ENCODE measurements around the gene INHBE.

DNA sequence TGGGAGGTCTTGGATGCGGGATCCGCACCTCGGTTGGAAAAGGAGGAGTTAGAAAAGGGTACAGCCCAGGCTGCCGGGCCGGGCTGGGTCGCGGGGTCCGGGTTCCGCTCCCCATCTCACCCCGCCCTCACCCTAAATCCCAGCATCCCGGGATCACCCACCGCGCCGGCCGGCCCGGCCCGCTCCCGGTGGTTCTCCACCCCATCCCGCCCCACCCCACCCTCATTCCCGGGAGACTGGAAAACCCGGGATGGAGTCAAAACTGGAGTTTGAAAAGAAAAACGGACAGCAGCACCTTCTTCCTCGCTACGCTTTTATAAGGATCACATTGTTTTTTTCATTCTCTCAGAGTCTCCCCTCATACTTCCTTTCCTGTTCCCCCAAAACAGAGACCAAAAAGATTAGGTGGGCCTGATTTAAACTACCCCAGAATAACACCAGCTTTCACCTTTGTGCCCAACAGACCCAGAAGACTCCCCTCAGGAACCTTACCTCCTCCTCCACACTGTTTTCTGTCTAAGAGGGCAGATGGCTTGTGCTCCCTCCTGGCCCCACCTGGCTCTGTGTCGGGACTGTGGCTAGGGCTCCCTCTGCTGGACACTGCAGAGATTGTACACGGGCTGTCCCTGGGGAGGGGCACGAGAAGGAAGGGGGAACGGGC lies 7.3 kb downstream of the INHBE start:
- TF ChIP-seq, protein P1, sequence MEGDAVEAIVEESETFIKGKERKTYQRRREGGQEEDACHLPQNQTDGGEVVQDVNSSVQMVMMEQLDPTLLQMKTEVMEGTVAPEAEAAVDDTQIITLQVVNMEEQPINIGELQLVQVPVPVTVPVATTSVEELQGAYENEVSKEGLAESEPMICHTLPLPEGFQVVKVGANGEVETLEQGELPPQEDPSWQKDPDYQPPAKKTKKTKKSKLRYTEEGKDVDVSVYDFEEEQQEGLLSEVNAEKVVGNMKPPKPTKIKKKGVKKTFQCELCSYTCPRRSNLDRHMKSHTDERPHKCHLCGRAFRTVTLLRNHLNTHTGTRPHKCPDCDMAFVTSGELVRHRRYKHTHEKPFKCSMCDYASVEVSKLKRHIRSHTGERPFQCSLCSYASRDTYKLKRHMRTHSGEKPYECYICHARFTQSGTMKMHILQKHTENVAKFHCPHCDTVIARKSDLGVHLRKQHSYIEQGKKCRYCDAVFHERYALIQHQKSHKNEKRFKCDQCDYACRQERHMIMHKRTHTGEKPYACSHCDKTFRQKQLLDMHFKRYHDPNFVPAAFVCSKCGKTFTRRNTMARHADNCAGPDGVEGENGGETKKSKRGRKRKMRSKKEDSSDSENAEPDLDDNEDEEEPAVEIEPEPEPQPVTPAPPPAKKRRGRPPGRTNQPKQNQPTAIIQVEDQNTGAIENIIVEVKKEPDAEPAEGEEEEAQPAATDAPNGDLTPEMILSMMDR (IDR thresholded peaks at IDR 0.05), result peak; percentile 97
- TF ChIP-seq TCF7L2 (IDR thresholded peaks at IDR 0.05; ENCODE audit: low read depth, low read length), result no peak

All from Panc1 (cell line).